ENCODE results near the gene NHLRC4.

The NHLRC4 gene

DNA sequence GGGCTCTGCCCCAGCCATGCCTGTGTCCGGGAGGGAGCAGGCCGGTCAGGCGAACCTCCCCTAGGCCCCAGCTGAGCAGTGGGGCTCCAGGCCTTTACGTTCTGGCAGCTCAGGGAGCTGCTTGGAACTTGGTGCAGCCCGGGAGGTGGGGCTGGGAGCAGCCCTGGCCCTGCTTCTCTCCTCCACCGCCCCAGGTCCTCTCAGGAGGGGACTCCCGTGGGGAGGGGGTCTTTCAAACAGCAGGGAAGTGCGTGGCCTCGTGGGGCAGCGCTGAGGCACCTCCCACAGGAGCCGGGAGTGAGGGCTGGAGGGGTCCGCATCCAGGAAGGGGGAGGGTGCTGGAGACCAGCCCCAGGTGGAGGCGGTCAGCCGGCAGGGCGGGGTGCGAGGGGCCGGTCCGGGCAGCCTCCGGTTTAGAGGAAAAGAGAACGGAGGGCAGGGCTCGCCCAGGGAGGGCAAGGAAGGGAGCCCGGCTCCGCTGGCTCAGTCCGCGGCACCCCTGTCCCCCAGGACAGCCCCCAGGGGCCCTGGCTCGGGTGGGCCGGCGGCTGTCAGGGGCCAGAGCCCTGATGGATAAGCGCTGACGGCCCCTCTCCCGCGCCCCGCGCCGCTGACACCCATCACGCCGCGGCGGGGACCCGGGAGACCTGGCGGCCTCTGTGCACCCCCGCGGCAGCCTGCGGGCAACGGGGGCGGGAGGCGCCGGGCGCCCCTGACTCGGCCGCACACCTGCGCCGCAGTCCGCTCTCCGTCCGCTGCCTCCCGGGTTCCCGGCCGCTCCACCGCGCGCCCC lies 7.2 kb upstream of the NHLRC4 start:
- POLR2A ChIA-PET: no interaction called here
- DNase-seq (ENCODE audit: low read depth, low spot score): no peak
- TF ChIP-seq CTCF (IDR thresholded peaks at IDR 0.05; ENCODE audit: insufficient read depth, low read length, missing control alignments): no peak
- CTCF ChIA-PET: no interaction called here
- no peak overlapping the region for H3K4me3 ChIP-seq (ENCODE audit: low read depth, low read length)

DNA sequence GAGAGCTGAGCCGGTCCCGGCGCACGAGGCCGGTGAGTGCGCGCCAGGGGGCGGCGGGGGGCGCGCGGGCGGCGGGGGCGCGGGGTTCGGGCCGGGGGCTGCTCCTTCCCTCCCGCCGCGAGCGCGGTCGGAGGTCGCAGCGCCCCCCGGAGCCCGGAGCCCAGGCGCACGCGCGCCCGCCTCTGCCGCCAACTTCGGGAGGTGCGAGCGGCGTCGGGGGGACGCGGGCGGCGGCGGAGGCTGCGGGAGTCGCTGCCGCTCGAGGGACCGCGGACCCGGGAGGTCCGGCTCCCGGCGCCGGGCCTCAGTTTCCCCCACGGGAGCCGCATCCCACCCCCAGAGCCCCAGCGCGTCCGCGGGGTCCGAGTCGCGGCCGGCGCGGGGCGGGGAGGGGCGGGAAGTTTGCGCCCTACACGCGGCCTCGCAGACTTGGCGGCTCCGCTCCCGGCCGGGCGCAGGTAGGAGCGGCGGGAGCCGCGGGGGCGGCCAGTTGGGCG lies 6.6 kb upstream of the NHLRC4 start, which contains the start of gene PRR35:
Gene PRR35, plus strand, starts transcription at position 191 of the 497 bp plus-strand sequence. CDS start 2,901 bp downstream, outside the sequence.
- CTCF ChIA-PET: no interaction called here
- no peak for TF ChIP-seq CTCF (IDR thresholded peaks at IDR 0.05; ENCODE audit: insufficient read depth, low read length, missing control alignments)
- no peak within 1 kb of the TSS for H3K4me3 ChIP-seq (ENCODE audit: low read depth, low read length)
- POLR2A ChIA-PET: no interaction called here
- no peak for DNase-seq (ENCODE audit: low read depth, low spot score)

DNA sequence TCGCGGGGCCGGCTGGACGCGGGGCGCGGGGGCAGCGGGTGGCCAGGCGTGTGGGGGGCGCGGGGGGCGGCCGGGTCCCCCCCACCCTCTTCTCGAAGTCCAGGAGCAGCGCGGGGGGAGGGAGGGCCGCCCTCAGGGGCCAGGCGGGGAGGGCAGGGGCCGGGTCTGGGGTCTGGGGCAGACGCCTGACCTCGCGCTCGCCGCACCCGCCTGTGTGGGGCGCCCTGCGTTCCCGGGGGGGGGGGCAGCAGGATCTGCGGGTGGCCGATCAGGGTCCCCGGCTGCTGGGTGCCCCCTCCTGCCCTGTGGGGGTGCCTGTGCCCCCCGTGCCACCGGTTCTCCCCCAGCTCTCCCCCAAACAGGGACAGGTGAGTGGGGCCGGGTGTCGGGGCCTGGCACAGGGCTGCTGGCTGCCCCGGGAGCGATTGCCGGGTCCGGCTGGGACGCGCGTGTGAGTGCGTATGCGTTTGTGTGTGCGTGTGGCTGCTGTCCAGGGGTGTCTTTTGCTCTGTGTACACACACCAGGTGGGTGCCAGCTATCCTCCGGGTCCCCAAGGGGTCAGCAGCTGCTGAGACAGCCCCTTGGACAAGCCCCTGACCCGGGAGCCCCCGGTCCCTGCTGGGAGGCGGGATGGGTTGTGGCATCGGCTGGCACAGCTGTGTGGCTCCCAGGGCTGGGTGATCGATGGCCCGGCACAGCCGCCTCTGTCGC lies 5.9 kb upstream of the NHLRC4 start:
- no peak overlapping the region for H3K4me3 ChIP-seq (ENCODE audit: low read depth, low read length)
- ChIA-PET POLR2A (no interaction called here), CTCF (no interaction called here)
- no peak for TF ChIP-seq CTCF (IDR thresholded peaks at IDR 0.05; ENCODE audit: insufficient read depth, low read length, missing control alignments)
- DNase-seq (ENCODE audit: low read depth, low spot score): no peak

GRCh38 chr16:561413-561794 lies 5.4 kb upstream of the NHLRC4 start:
- ChIA-PET POLR2A (no interaction called here), CTCF (no interaction called here)
- no peak overlapping the region for H3K4me3 ChIP-seq (ENCODE audit: low read depth, low read length)
- no peak for DNase-seq (ENCODE audit: low read depth, low spot score)
- TF ChIP-seq CTCF (IDR thresholded peaks at IDR 0.05; ENCODE audit: insufficient read depth, low read length, missing control alignments): no peak

- POLR2A ChIA-PET: no interaction called here
- no peak overlapping the region for H3K4me3 ChIP-seq (ENCODE audit: low read depth, low read length)
- CTCF ChIA-PET: no interaction called here
- no peak for TF ChIP-seq CTCF (IDR thresholded peaks at IDR 0.05; ENCODE audit: insufficient read depth, low read length, missing control alignments)
- DNase-seq (ENCODE audit: low read depth, low spot score): no peak
These were observed 4.6 kb upstream of the NHLRC4 start for GRCh38 chr16:561957-562938.
